GM20431 (cell line): ENCODE measurements around the gene NUBPL.
"Not testable (repeated sequence)": the region's sequence is repeated elsewhere in the genome, so short reads cannot be mapped to it uniquely, and the experiment has no call there.

ENCODE experiments used
- in situ Hi-C: fragments of 300-500 bp; cut with MseI, MboI; formaldehyde crosslinking; loops from one replicate; pipeline ENCODE4 v1.15.0; 2020; ENCODE audit warnings: low sequenced_read_pairs; ENCODE audit not compliant: unreplicated experiment

The NUBPL gene

GRCh38 chr14:31858868-31859267 lies 297.7 kb downstream of the NUBPL start:
- in situ Hi-C loops, result no loop called here

- in situ Hi-C loops, result no loop called here
Measured at GRCh38 chr14:31864937-31865855, 304.0 kb downstream of the NUBPL start.

- in situ Hi-C loops, result no loop called here
Measured at GRCh38 chr14:31867570-31867969, 306.4 kb downstream of the NUBPL start.

GRCh38 chr14:31868096-31868495 lies 306.9 kb downstream of the NUBPL start:
- in situ Hi-C loops, result not testable (repeated sequence)

- in situ Hi-C loops, result loop anchor here (25.0 kb wide), 1 partner anchor 364 kb away; no protein-coding TSS in a partner anchor
Measured at GRCh38 chr14:31876741-31877140, 315.5 kb downstream of the NUBPL start.

- in situ Hi-C loops, result loop anchor here (25.0 kb wide), 1 partner anchor 365 kb away; no protein-coding TSS in a partner anchor
Measured at GRCh38 chr14:31877255-31877798, 316.1 kb downstream of the NUBPL start.

GRCh38 chr14:31879661-31880348 lies 318.6 kb downstream of the NUBPL start:
- in situ Hi-C loops, result loop anchor here (25.0 kb wide), 1 partner anchor 368 kb away; no protein-coding TSS in a partner anchor

- in situ Hi-C loops, result loop anchor here (25.0 kb wide), 1 partner anchor 369 kb away; no protein-coding TSS in a partner anchor
Measured at GRCh38 chr14:31880935-31881334, 319.7 kb downstream of the NUBPL start.

GRCh38 chr14:31881531-31882310 lies 320.5 kb downstream of the NUBPL start:
- in situ Hi-C loops, result loop anchor here (25.0 kb wide), 1 partner anchor 369 kb away; no protein-coding TSS in a partner anchor

- in situ Hi-C loops, result loop anchor here (25.0 kb wide), 1 partner anchor 372 kb away; no protein-coding TSS in a partner anchor
Measured at GRCh38 chr14:31884238-31884637, 323.0 kb downstream of the NUBPL start.

- in situ Hi-C loops, result loop anchor here (25.0 kb wide), 1 partner anchor 373 kb away; no protein-coding TSS in a partner anchor
Measured at GRCh38 chr14:31884776-31885379, 323.7 kb downstream of the NUBPL start.

GRCh38 chr14:31886156-31886835 lies 325.1 kb downstream of the NUBPL start:
- in situ Hi-C loops, result loop anchor here (25.0 kb wide), 1 partner anchor 374 kb away; no protein-coding TSS in a partner anchor

- in situ Hi-C loops, result loop anchor here (25.0 kb wide), 1 partner anchor 376 kb away; no protein-coding TSS in a partner anchor
Measured at GRCh38 chr14:31887929-31888580, 326.9 kb downstream of the NUBPL start.

GRCh38 chr14:31889297-31889696 lies 328.1 kb downstream of the NUBPL start:
- in situ Hi-C loops, result loop anchor here (25.0 kb wide), 1 partner anchor 377 kb away; no protein-coding TSS in a partner anchor

- in situ Hi-C loops, result loop anchor here (25.0 kb wide), 1 partner anchor 378 kb away; no protein-coding TSS in a partner anchor
Measured at GRCh38 chr14:31890202-31890601, 329.0 kb downstream of the NUBPL start.

- in situ Hi-C loops, result loop anchor here (25.0 kb wide), 1 partner anchor 381 kb away; no protein-coding TSS in a partner anchor
Measured at GRCh38 chr14:31893221-31893757, 332.1 kb downstream of the NUBPL start.

- in situ Hi-C loops, result loop anchor here (25.0 kb wide), 1 partner anchor 382 kb away; no protein-coding TSS in a partner anchor
Measured at GRCh38 chr14:31894351-31894750, 333.1 kb downstream of the NUBPL start.
